ENCODE data around the gene WHRN.

The WHRN gene

DNA sequence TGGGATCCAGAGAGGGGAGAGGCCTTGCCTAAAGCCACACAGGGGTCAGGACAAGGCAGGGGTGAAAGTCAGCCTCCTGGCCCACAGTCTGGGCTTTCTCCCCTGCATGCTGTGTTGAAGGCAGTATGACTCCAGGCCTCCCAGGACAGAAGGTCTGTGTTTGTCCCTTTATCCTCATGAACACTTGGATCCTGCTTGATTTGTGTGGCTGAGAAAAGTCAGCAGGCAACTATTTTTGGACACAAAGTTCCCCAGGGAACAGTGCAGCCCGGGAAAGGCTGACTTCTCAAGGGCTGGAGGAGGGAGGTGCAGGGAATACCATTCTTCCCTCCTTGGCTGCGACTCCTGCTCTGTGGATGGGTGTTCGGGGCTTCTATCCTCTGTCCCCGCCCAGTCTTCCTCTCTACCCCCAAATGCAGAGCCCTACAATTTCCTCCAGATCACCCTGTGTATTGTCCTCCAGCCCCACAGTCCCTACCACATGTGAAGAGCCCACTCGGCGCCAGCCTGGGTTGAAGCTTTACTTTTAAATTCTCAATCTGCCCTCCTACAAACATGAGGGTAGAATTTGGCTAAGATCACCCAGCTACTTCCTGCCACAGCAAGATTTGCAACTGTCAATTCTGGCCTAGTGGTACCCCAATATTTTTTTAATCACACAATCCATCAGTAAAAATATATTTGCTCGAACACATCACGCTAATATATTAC, 121.6 kb downstream of the WHRN start:
- DNase-seq (ENCODE audit: low read depth in 1 of 2, low spot score in 1 of 2): no peak
- H3K27me3 ChIP-seq (ENCODE audit: insufficient read depth, poor library complexity, severe bottlenecking): no peaks in the 10 kb centered on the region
- TF ChIP-seq SPI1 (IDR thresholded peaks at IDR 0.05; ENCODE audit: borderline replicate concordance, low read depth): no peak
- TF ChIP-seq POLR2AphosphoS5 (IDR thresholded peaks at IDR 0.05; ENCODE audit: low read depth): no peak
- TF ChIP-seq, protein P1, sequence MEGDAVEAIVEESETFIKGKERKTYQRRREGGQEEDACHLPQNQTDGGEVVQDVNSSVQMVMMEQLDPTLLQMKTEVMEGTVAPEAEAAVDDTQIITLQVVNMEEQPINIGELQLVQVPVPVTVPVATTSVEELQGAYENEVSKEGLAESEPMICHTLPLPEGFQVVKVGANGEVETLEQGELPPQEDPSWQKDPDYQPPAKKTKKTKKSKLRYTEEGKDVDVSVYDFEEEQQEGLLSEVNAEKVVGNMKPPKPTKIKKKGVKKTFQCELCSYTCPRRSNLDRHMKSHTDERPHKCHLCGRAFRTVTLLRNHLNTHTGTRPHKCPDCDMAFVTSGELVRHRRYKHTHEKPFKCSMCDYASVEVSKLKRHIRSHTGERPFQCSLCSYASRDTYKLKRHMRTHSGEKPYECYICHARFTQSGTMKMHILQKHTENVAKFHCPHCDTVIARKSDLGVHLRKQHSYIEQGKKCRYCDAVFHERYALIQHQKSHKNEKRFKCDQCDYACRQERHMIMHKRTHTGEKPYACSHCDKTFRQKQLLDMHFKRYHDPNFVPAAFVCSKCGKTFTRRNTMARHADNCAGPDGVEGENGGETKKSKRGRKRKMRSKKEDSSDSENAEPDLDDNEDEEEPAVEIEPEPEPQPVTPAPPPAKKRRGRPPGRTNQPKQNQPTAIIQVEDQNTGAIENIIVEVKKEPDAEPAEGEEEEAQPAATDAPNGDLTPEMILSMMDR (IDR thresholded peaks at IDR 0.05; ENCODE audit: insufficient read depth, low read length): no peak
- TF ChIP-seq GABPA (IDR thresholded peaks at IDR 0.05; ENCODE audit: low read depth): no peak
- TF ChIP-seq, protein P2, sequence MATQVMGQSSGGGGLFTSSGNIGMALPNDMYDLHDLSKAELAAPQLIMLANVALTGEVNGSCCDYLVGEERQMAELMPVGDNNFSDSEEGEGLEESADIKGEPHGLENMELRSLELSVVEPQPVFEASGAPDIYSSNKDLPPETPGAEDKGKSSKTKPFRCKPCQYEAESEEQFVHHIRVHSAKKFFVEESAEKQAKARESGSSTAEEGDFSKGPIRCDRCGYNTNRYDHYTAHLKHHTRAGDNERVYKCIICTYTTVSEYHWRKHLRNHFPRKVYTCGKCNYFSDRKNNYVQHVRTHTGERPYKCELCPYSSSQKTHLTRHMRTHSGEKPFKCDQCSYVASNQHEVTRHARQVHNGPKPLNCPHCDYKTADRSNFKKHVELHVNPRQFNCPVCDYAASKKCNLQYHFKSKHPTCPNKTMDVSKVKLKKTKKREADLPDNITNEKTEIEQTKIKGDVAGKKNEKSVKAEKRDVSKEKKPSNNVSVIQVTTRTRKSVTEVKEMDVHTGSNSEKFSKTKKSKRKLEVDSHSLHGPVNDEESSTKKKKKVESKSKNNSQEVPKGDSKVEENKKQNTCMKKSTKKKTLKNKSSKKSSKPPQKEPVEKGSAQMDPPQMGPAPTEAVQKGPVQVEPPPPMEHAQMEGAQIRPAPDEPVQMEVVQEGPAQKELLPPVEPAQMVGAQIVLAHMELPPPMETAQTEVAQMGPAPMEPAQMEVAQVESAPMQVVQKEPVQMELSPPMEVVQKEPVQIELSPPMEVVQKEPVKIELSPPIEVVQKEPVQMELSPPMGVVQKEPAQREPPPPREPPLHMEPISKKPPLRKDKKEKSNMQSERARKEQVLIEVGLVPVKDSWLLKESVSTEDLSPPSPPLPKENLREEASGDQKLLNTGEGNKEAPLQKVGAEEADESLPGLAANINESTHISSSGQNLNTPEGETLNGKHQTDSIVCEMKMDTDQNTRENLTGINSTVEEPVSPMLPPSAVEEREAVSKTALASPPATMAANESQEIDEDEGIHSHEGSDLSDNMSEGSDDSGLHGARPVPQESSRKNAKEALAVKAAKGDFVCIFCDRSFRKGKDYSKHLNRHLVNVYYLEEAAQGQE (IDR thresholded peaks at IDR 0.05; ENCODE audit: insufficient replicate concordance, low read depth): no peak
- peak overlapping the region; percentile 82 for H3K27ac ChIP-seq (replicated peaks)
- H3K4me3 ChIP-seq (replicated peaks; ENCODE audit: insufficient read depth, low read length): no peak overlapping the region; the same call in 1 of the 2 replicates

DNA sequence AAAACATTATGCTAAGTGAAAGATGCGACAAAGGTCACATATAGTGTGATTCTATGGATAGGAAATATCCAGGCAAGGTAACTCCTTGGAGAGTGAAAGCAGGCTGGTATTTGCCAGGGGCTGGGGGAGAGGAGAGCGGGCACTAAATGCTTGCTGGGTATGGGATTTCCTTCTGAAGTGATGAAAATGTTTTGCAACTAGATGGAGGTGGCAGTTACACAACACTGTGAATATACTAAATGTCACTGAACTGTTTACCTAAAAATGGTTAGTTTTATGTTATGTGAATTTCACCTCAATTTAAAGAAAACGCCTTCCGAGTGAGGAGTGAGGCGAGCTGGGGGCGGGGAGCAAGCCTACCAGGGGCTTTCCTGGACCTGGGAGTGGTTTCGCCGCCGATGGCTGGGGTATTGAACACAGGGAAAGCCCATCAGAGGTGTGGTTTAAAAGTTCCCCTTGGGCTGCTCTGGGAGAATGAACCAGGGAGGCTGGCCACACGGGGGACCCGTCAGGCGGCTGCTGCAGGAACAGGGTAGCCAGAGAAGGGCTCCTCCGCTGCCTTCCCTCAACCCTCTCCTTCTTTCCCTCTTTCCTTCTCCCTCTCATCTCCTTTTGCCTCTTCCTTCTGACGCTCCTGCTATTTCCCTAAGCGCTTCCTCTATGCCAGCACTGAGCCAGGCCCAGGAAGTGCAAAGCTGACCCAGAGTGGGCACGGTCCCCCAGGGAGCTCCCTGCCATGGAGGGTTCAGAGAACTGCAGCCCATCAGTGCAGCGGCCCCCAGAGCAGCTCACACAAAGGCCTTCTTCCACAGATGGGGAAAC, 122.4 kb downstream of the WHRN start:
- peak overlapping the region; percentile 82 for H3K27ac ChIP-seq (replicated peaks)
- DNase-seq (ENCODE audit: low read depth in 1 of 2, low spot score in 1 of 2): peak in 1 of 2 experiments; percentile 79
- no peaks in the 10 kb centered on the region for H3K27me3 ChIP-seq (ENCODE audit: insufficient read depth, poor library complexity, severe bottlenecking)
- TF ChIP-seq, protein P1 (IDR thresholded peaks at IDR 0.05; ENCODE audit: insufficient read depth, low read length): peak; percentile 26
- no peak for TF ChIP-seq POLR2AphosphoS5 (IDR thresholded peaks at IDR 0.05; ENCODE audit: low read depth)
- peak overlapping the region; percentile 16; the same call in 1 of the 2 replicates for H3K4me3 ChIP-seq (replicated peaks; ENCODE audit: insufficient read depth, low read length)

DNA sequence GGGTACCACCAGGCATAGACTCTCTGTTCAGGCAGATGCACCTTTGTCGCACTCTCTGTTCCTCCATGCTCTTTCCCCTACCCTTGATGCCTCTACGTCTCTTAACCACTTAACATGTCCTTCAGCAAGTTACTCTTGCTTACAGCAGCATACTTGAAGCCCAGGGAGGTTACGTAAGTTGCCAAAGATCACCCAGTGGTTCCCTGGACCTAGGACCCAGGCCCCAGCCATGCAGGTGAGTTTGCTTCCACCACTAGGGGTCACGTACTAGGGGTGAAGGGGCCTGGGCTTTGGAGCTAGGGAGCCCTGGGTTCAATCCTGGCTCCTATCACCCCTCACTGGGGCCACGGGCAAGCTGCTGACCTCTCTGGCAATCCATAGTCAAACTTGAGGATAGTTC, 126.4 kb downstream of the WHRN start:
- H3K4me3 ChIP-seq (replicated peaks; ENCODE audit: insufficient read depth, low read length): no peak overlapping the region
- peak overlapping the region; percentile 16; the same call in 1 of the 2 replicates for H3K27ac ChIP-seq (replicated peaks)
- no peaks in the 10 kb centered on the region for H3K27me3 ChIP-seq (ENCODE audit: insufficient read depth, poor library complexity, severe bottlenecking)
- no peak for TF ChIP-seq POLR2AphosphoS5 (IDR thresholded peaks at IDR 0.05; ENCODE audit: low read depth)
- TF ChIP-seq, protein P2 (IDR thresholded peaks at IDR 0.05; ENCODE audit: insufficient replicate concordance, low read depth): no peak
- TF ChIP-seq, protein P1 (IDR thresholded peaks at IDR 0.05; ENCODE audit: insufficient read depth, low read length): no peak
- no peak for TF ChIP-seq SPI1 (IDR thresholded peaks at IDR 0.05; ENCODE audit: borderline replicate concordance, low read depth)
- no peak for TF ChIP-seq GABPA (IDR thresholded peaks at IDR 0.05; ENCODE audit: low read depth)
- DNase-seq (ENCODE audit: low read depth in 1 of 2, low spot score in 1 of 2): no peak
